K562 (cell line): Measurements from ENCODE around the gene CCDC27. TPM values are rescaled to one million over a fixed set of nuclear protein-coding genes. Genes with fewer than 3 reads are reported as not detected.

ENCODE experiments used
- ATAC-seq: fragments of 200-7000 bp; cut with Tn5 transposase; 3 replicates; pipeline ENCODE4 v1.9.1; 2020; ENCODE audit warnings: moderate library complexity
- BruUV-seq: library from RNA; stranded (reverse); fragments of 400-500 nt; replicated peaks from 2 replicates; lab custom pipeline; 2021; lab: Mats Ljungman, UMichigan
- CTCF ChIA-PET: fragments of 300-600 bp; formaldehyde crosslinking; extraction: SDS; loops from one replicate; lab custom pipeline; 2021; ENCODE audit warnings: low intra/inter-chr PET ratio; lab: Yijun Ruan, JAX
- POLR2A ChIA-PET: fragments of 300-600, 350-650 bp; sonication (Branson Sonifier 250); formaldehyde crosslinking; extraction: SDS; loops from one replicate; lab custom pipeline; 2021; ENCODE audit warnings: antibody characterized with exemption, inconsistent platforms; lab: Yijun Ruan, JAX
- DNase-seq, 4 experiments: peaks; one replicate each; pipeline versions ENCODE4 v3.0.0 to v3.0.0-alpha.2; 2011 to 2018; ENCODE audit warnings: low spot score in 3 of 4, mixed read lengths in 3 of 4; ENCODE audit errors: extremely low read depth in 1 of 4
- FAIRE-seq: peaks from 2 replicates; lab custom pipeline; 2011; peaks lifted over from hg19 to GRCh38; lab: Jason Lieb, UNC
- H2AFZ ChIP-seq: 2 replicates; pipeline ENCODE4 v1.6.0; 2011; ENCODE audit warnings: low read depth, low read length, control low read depth, inconsistent platforms
- H3K27ac ChIP-seq: fragments of 200-600 bp; 3 replicates; pipeline ENCODE4 v1.8.0; 2011; ENCODE audit warnings: low read depth, mild to moderate bottlenecking, control low read depth, inconsistent platforms, low read length, moderate library complexity, mixed read lengths; ENCODE audit errors: extremely low read depth
- H3K27me3 ChIP-seq, 2 experiments: fragments of 300-600 bp in 1 of 2; 2 replicates in 1 of 2; 3 replicates in 1 of 2; pipeline versions ENCODE4 v1.6.0 to v1.8.0; 2011; ENCODE audit warnings: inconsistent platforms in 2 of 2, low read length in 2 of 2, mild to moderate bottlenecking in 1 of 2, mixed read lengths in 1 of 2, moderate library complexity in 1 of 2; ENCODE audit not compliant: control insufficient read depth in 2 of 2, insufficient read depth in 2 of 2
- H3K36me3 ChIP-seq: fragments of 300-600 bp; 3 replicates; pipeline ENCODE4 v1.8.0; 2011; ENCODE audit warnings: mild to moderate bottlenecking, low read length, inconsistent platforms; ENCODE audit not compliant: control insufficient read depth, insufficient read depth
- H3K4me1 ChIP-seq, 2 experiments: fragments of 200-600 bp in 1 of 2; replicated peaks in 1 of 2; 2 replicates in 1 of 2; 3 replicates in 1 of 2; pipeline versions ENCODE4 v1.5.1 to v1.8.0; 2011; ENCODE audit warnings: inconsistent platforms in 2 of 2, low read length in 2 of 2, mild to moderate bottlenecking in 1 of 2, mixed read lengths in 1 of 2, moderate library complexity in 1 of 2; ENCODE audit not compliant: control insufficient read depth in 2 of 2, insufficient read depth in 2 of 2
- H3K4me2 ChIP-seq: 2 replicates; pipeline ENCODE4 v1.6.1; 2011; ENCODE audit warnings: low read length, control low read depth, inconsistent platforms, mixed read lengths; ENCODE audit not compliant: insufficient read depth
- H3K4me3 ChIP-seq: fragments of 200-600 bp; sonication (generic), shearing (Covaris generic); 2 replicates; pipeline ENCODE4 v1.5.1; 2016; ENCODE audit warnings: control low read depth, inconsistent platforms
- H3K79me2 ChIP-seq: fragments of 200-600 bp; 3 replicates; pipeline ENCODE4 v1.8.0; 2011; ENCODE audit warnings: low read length, inconsistent platforms; ENCODE audit not compliant: control insufficient read depth, insufficient read depth
- H3K9ac ChIP-seq, 2 experiments: 2 replicates each; pipeline versions ENCODE4 v1.6.0 to v1.6.1; 2011; ENCODE audit warnings: low read depth in 2 of 2, low read length in 2 of 2, control low read depth in 1 of 2, inconsistent platforms in 1 of 2, mild to moderate bottlenecking in 1 of 2, mixed read lengths in 1 of 2; ENCODE audit not compliant: insufficient read depth in 1 of 2
- H3K9me1 ChIP-seq: one replicate; pipeline ENCODE4 v1.6.0; 2011; ENCODE audit warnings: inconsistent platforms, mild to moderate bottlenecking, low read length, moderate library complexity; ENCODE audit not compliant: control insufficient read depth, insufficient read depth
- H3K9me3 ChIP-seq: replicated peaks from 2 replicates; pipeline ENCODE4 v1.5.1; 2011; ENCODE audit warnings: low read depth, low read length, inconsistent platforms; ENCODE audit not compliant: control insufficient read depth, insufficient read depth
- H4K20me1 ChIP-seq: replicated peaks from 2 replicates; pipeline ENCODE4 v1.6.1; 2011; ENCODE audit warnings: low read length, inconsistent platforms, mixed read lengths; ENCODE audit not compliant: control insufficient read depth, insufficient read depth
- NR2F6 ChIP-seq: fragments of 450-650 bp; formaldehyde crosslinking; IDR thresholded peaks from 2 replicates; pipeline ENCODE4 v1.4.0; 2020; ENCODE audit warnings: mild to moderate bottlenecking
- POLR2G ChIP-seq: fragments of 200-400 bp; formaldehyde crosslinking; IDR thresholded peaks from 2 replicates; pipeline ENCODE4 v1.6.1; 2017; ENCODE audit warnings: low read depth, mild to moderate bottlenecking, antibody characterized with exemption, low read length, moderate library complexity
- WGBS: fragments of 100-300 bp; shearing (Covaris generic); methylation state at CpG from one replicate; pipeline ENCODE4 v1.1.6; 2016; ENCODE audit warnings: low coverage, mixed read lengths; ENCODE audit not compliant: insufficient coverage; ENCODE audit errors: missing lambda C conversion rate; 5-methylcytosine and 5-hydroxymethylcytosine counted together
- in situ Hi-C: fragments of 300-500 bp; cut with MboI; formaldehyde crosslinking; loops from 4 replicates; pipeline ENCODE4 v1.15.0; 2018; ENCODE audit warnings: inconsistent platforms, mixed read lengths
- intact Hi-C: fragments of 100-400 bp; cut with micrococcal nuclease; formaldehyde crosslinking; loops from 2 replicates; pipeline ENCODE4 v1.14.2; 2022
- polyA plus RNA-seq, 8 experiments: library from polyadenylated mRNA; depleted of rRNA in 4 of 8; stranded (reverse) in 5 of 8; unstranded in 3 of 8; fragments of >200 nt; fragmentation: Nextera tagmentation in 2 of 8; fragmentation: Illumina TruSeq in 1 of 8; extraction: Ambion mirVana in 2 of 8; extraction: Trizol in 1 of 8; gene quantifications; 2 replicates each; pipeline versions ENCODE4 v1.2.1 to v1.2.3, GENCODE V29; 2011 to 2014; ENCODE audit warnings: inconsistent platforms in 1 of 8, missing spikeins in 1 of 8
- total RNA-seq, 7 experiments: library from RNA; depleted of rRNA in 6 of 7; stranded (reverse); fragments of >200 nt in 6 of 7; fragmentation: Illumina TruSeq in 2 of 7; extraction: Trizol in 2 of 7; gene quantifications; 2 replicates each; pipeline versions ENCODE4 v1.2.1 to v1.2.3, GENCODE V29; 2011 to 2021; ENCODE audit warnings: low replicate concordance in 1 of 7
- TF ChIP-seq, protein P1 (sequence below): fragments of 250-450 bp; sonication (Bioruptor Pico); IDR thresholded peaks from 2 replicates; pipeline ENCODE4 v1.5.1; 2021; ENCODE audit warnings: mild to moderate bottlenecking

CCDC27 gene
- total and polyA plus RNA-seq, 9 of the 15 experiments (the other 6 are each of a cell fraction or from before 2014, with no cell fraction given), result 0.01 to 0.04 TPM; not detected in 7

DNA sequence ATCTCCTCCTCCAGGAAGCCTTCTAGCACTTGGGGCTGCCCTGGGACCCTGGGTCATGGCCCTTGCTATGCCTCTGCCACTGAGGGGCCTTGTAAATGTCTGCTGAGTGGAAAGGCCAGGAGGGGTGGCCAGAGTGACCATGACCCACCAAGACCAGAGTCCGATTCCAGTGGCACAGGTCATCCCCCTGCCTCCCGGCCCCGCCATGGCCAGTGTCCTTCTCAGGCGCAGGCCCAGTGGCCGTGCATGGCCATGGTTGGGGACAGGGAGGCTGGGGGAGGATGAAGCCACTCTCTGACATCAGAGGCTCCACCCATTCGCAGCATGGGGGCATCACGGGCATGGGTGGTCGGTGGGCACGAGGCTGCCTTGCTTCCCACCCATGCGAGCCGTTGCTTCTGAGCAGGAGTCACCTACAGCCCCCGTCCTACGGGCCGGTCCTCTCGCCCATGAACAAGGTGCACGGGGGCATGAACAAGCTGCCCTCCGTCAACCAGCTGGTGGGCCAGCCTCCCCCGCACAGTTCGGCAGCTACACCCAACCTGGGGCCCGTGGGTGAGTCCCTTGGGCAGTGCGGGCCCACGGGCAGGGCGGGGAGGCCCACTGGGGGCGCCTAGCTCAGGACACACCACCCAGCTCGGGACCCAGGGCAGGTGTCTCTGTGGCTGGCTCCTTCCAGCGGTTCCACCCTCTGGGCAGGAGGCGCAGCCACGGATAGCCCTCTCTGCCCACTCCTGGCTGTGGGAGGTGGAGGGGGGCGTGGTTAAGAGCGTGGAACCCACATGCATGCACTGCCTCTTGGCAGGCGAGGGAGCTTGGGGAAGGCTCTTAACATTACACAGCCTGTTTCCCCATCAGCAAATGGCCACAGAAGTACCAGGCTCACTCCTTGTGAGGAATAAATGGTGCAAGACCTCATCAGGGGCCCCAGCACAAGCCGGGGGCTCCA, 22.4 kb upstream of the CCDC27 start:
- no peaks in the 10 kb centered on the region; the same call in 2 of the 3 replicates for H3K36me3 ChIP-seq
- POLR2A ChIA-PET, result interaction anchor here (0.7 to 1.1 kb wide), 3 partner anchors 12 to 170 kb away, joined by 3 read pairs; partner anchors contain the start of gene C1orf174
- no peak for DNase-seq
- no peak overlapping the region for H3K4me2 ChIP-seq
- no TSS peak for BruUV-seq
- H3K9me1 ChIP-seq, result peaks cover 3% of the 10 kb centered on the region
- H3K4me3 ChIP-seq, result no peak overlapping the region
- peak overlapping the region in 1 of 2 experiments; percentile 27; a peak in 1 of 4 replicates for H3K9ac ChIP-seq
- H3K27me3 ChIP-seq, result peaks cover 13 to 35% of the 10 kb centered on the region in 2 experiments; a peak in 4 of 5 replicates
- WGBS, result 18% methylated on average over 31 of the region's 32 CpGs
- H3K79me2 ChIP-seq, result no peaks in the 10 kb centered on the region
- H3K4me1 ChIP-seq, result peaks cover 0 to 60% of the 10 kb centered on the region in 2 experiments; a peak in 2 of 5 replicates
- TF ChIP-seq, protein P1, sequence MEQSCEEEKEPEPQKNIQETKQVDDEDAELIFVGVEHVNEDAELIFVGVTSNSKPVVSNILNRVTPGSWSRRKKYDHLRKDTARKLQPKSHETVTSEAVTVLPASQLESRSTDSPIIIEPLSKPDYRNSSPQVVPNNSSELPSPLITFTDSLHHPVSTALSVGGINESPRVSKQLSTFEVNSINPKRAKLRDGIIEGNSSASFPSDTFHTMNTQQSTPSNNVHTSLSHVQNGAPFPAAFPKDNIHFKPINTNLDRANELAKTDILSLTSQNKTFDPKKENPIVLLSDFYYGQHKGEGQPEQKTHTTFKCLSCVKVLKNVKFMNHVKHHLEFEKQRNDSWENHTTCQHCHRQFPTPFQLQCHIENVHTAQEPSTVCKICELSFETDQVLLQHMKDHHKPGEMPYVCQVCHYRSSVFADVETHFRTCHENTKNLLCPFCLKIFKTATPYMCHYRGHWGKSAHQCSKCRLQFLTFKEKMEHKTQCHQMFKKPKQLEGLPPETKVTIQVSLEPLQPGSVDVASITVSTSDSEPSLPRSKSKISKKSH (CRISPR knock-in tag), result no peak
- TF ChIP-seq NR2F6 (no peak), POLR2G (peak; percentile 30; the same call in 1 of the 2 replicates)
- ATAC-seq, result no peak
- CTCF ChIA-PET, result no interaction called here
- FAIRE-seq, result no peak
- intact Hi-C loops, result no loop called here
- H3K9me3 ChIP-seq, result no peaks in the 10 kb centered on the region
- no peak overlapping the region for H2AFZ ChIP-seq
- H3K27ac ChIP-seq, result no peak overlapping the region
- H4K20me1 ChIP-seq, result 0 out of 2 replicates have a peak, but pooled peaks cover 4% of the 10 kb centered on the region
- in situ Hi-C loops, result no loop called here
